Lower lobe of right lung (tissue), 2 donors: ENCODE measurements around the gene TPRG1L. TPM values are rescaled to one million over a fixed set of nuclear protein-coding genes. Genes with fewer than 3 reads are reported as not detected.
"Not testable (repeated sequence)": the region's sequence is repeated elsewhere in the genome, so short reads cannot be mapped to it uniquely, and the experiment has no call there.

Experiments used
- ATAC-seq, 2 donors: fragments of 200-7000 bp; cut with Tn5 transposase; one replicate each; pipeline ENCODE4 v1.9.1; 2020 to 2022; ENCODE audit warnings: mild to moderate bottlenecking in 2 of 2, moderate library complexity in 2 of 2
- DNase-seq: peaks from one replicate; pipeline ENCODE4 v3.0.0-alpha.2; 2020
- H3K27ac ChIP-seq: fragments of 200-600 bp; one replicate; pipeline ENCODE4 v1.8.0; 2022
- H3K27me3 ChIP-seq: fragments of 200-600 bp; one replicate; pipeline ENCODE4 v1.8.0; 2022; ENCODE audit warnings: low read depth
- H3K36me3 ChIP-seq: fragments of 200-600 bp; one replicate; pipeline ENCODE4 v1.8.0; 2022; ENCODE audit warnings: mild to moderate bottlenecking
- H3K4me1 ChIP-seq: fragments of 200-600 bp; one replicate; pipeline ENCODE4 v1.8.0; 2022
- H3K4me3 ChIP-seq: fragments of 200-600 bp; one replicate; pipeline ENCODE4 v1.8.0; 2022; ENCODE audit warnings: mild to moderate bottlenecking
- H3K9me3 ChIP-seq: fragments of 200-600 bp; one replicate; pipeline ENCODE4 v1.8.0; 2022
- intact Hi-C: fragments of 100-400 bp; cut with DNase I; formaldehyde crosslinking; loops from one replicate; pipeline ENCODE4 v1.11.0; 2022
- long read RNA-seq: library from polyadenylated mRNA; unstranded; transcript quantifications from one replicate; pipeline ENCODE4 v2.0.0, GENCODE V29; 2021
- total RNA-seq: library from RNA; stranded (reverse); fragmentation: NEBNext Ultra II Directional; extraction: Animal tissue kit (Norgen Biotek cat#: 25700); gene quantifications from one replicate; pipeline ENCODE4 v1.2.1, GENCODE V29; 2021
- TF ChIP-seq, protein P1 (sequence below): fragments of 200-600 bp; IDR thresholded peaks from one replicate; pipeline ENCODE4 v1.8.0; 2022; ENCODE audit warnings: antibody characterized with exemption, mild to moderate bottlenecking
- donor health status: DM: no; HTN: yes; CAD: no; lungs with severe emphysema.

TPRG1L gene
- total RNA-seq: 46.1 TPM
- long read RNA-seq, transcript TPRG1L-202 (5 exons, 2,414 nt): major isoform, 144 of 158 reads
- long read RNA-seq, partial matches to known transcripts: 9 of 158 reads
- long read RNA-seq, other reads (novel, unspliced or antisense): 5 of 158 reads

DNA sequence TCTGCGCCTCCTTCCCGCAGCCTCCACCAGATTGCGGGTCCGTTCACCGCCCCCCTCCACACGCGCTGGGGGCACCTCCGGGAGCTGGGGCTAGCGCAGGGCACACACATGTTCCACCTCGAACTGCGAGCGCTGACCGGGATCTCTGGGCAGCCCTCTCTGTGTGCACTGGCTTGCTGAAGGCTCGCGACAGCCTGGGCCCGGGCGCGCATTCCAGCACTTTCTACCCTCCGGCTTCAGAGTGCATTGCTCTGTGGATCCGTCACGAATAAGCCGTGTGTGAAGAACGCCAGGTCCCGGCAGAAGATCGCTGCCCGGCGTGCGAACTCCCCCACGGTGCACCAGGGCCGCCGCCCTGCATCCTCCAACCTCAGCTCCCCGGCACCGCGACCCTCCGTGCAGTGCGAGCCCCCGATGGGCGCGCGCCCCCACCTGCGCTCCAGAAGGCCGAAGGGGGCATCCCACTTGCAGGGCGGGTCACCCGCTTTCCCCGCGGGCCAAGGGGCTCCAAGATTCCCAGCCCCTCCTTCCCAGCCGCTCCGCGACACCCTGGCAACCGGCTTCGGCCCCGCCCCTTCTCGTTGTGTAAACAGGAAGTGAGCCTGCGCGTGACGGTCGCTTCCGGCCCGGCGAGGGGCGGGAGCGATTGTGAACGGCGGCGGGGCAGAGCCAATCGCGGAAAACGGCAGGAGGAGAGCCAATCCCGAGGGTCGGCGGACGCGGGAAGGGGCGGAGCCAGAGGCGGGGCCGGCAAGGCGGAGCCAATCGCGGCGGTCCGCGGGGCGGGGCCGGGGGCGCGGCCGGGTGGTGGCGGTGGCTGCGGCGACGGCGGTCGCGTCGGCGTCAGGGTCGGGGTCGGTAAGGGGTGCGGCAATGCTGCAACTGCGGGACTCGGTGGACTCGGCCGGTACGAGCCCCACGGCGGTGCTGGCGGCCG, at the start of gene TPRG1L:
TSS of gene TPRG1L (plus strand) at position 816 of the 937 bp plus-strand sequence. CDS start at position 874, 58 bp downstream.
- Histone ChIP-seq H3K9me3 (no peaks in the 10 kb centered on the region), H3K27ac (peak within 1 kb of the TSS; percentile 88), H3K36me3 (peaks cover 32% of the 10 kb centered on the region), H3K4me1 (peaks cover 36% of the 10 kb centered on the region), H3K4me3 (peak within 1 kb of the TSS; percentile 99), H3K27me3 (no peaks in the 10 kb centered on the region)
- DNase-seq: peak; percentile 99
- TF ChIP-seq, protein P1, sequence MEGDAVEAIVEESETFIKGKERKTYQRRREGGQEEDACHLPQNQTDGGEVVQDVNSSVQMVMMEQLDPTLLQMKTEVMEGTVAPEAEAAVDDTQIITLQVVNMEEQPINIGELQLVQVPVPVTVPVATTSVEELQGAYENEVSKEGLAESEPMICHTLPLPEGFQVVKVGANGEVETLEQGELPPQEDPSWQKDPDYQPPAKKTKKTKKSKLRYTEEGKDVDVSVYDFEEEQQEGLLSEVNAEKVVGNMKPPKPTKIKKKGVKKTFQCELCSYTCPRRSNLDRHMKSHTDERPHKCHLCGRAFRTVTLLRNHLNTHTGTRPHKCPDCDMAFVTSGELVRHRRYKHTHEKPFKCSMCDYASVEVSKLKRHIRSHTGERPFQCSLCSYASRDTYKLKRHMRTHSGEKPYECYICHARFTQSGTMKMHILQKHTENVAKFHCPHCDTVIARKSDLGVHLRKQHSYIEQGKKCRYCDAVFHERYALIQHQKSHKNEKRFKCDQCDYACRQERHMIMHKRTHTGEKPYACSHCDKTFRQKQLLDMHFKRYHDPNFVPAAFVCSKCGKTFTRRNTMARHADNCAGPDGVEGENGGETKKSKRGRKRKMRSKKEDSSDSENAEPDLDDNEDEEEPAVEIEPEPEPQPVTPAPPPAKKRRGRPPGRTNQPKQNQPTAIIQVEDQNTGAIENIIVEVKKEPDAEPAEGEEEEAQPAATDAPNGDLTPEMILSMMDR: no peak
- intact Hi-C loops: no loop called here
- peak; percentile 99 for ATAC-seq

DNA sequence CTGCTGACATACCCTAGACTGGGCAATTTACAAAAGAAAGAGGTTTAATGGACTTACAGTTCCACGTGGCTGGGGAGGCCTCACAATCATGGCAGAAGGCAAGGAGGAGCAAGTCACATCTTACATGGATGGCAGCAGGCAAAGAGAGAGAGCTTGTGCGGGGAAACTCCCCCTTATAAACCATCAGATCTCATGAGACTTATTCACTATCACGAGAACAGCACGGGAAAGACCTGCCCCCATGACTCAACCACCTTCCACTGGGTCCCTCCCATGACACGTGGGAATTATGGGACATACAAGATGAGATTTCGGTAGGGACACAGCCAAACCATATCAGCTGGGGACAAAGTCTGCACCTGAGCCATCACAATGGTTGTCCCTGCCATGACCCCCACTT, 49.3 kb upstream of the TPRG1L start:
- H3K27ac ChIP-seq, ATAC-seq, DNase-seq, H3K9me3 ChIP-seq, H3K36me3 ChIP-seq, H3K4me3 ChIP-seq, intact Hi-C loops, H3K27me3 ChIP-seq: not testable (repeated sequence)
- H3K4me1 ChIP-seq: peaks cover 17% of the 10 kb centered on the region

DNA sequence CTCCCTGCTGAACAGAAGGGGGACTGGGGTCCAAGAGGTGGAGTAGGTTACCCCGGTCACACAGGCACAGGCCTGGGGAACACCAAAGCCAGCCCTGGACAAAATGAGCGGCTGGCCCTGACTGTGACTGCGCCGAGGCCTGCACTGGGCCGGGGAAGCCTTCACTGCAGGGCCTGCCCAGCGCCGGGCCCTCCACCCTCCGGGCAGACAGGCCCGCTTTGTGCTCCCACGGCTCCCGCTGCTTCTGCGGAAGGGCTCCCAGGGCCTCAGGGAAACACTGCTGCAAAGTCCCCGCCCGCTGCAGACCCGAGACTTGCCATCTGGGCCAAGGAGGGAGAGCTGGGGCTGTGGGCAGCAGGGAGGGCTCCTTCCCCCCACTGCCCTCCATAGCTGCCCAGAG, 48.8 kb upstream of the TPRG1L start:
- Histone ChIP-seq H3K4me3 (no peak overlapping the region), H3K27me3 (no peaks in the 10 kb centered on the region), H3K27ac (no peak overlapping the region), H3K9me3 (no peaks in the 10 kb centered on the region), H3K4me1 (peaks cover 12% of the 10 kb centered on the region), H3K36me3 (no peaks in the 10 kb centered on the region)
- TF ChIP-seq, protein P1: no peak
- no peak for ATAC-seq
- intact Hi-C loops: no loop called here
- no peak for DNase-seq

DNA sequence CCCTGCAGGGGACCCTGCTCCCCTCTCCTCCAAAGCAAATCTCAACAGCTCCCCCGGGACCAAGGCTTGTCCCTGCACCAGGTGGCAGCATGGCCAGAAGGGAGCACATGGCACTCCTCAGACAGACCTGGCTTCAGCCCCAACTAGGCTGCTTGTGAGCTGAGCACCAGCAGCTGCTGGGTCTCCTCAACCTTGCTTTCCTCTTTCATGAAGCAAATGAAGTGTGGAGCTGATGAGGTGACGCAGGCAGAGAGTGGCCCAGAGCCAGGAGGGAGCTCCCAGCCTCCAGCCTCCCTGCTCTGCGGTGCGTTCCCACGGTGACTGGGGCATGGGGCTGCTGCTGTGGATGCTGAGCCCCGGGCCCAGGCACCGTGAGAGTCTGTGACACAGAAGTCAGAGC, 47.5 kb upstream of the TPRG1L start:
- TF ChIP-seq, protein P1: no peak
- H3K27me3 ChIP-seq: no peaks in the 10 kb centered on the region
- no peak overlapping the region for H3K4me3 ChIP-seq
- no peaks in the 10 kb centered on the region for H3K9me3 ChIP-seq
- peaks cover 15% of the 10 kb centered on the region for H3K4me1 ChIP-seq
- intact Hi-C loops: no loop called here
- no peak overlapping the region for H3K27ac ChIP-seq
- DNase-seq: no peak
- ATAC-seq: peak; percentile 38 to 54
- H3K36me3 ChIP-seq: no peaks in the 10 kb centered on the region

DNA sequence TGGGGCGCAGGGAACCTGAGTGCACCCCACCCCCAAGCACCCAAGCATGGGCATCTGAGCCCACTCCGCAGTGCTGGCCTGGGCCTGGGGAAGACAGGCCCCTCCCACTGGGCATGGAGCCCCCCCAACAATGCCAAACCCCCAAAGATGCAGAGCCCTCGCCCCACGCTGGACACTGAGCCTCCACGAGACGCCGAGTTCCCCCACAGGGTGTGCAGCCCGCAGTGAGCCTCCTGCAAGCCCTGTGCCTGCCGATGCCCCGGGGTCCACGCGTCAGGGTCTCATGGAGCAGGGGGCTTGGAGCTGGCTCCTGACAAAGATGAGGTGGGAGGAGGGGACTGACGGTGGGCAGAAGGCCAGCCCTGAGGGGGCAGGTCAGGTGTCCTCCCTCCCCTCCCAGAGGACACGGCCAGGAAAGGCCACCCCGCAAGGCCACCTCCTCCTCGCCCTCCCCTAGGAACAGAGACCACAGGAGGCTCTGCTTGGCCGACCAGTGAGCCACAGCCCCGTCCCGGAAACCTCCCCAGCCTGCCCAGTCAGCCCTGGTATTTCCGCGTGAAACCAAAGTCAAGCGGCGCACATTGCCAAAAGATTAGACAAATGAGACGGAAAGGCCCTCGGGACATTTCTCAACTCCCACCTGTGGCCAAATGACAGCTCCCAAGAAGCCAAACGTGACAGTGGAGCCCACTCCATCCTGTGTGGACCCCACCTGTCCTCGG, 46.9 kb upstream of the TPRG1L start:
- no peak overlapping the region for H3K27ac ChIP-seq
- ATAC-seq (peak in 1 of 2 donors; percentile 1), DNase-seq (no peak)
- TF ChIP-seq, protein P1: no peak
- no peaks in the 10 kb centered on the region for H3K9me3 ChIP-seq
- H3K36me3 ChIP-seq: no peaks in the 10 kb centered on the region
- H3K27me3 ChIP-seq: no peaks in the 10 kb centered on the region
- no peak overlapping the region for H3K4me3 ChIP-seq
- intact Hi-C loops: no loop called here
- H3K4me1 ChIP-seq: peaks cover 15% of the 10 kb centered on the region
